OCI-LY3 (cell line): ENCODE data around the gene CLSTN2.

Experiments
- H2AFZ ChIP-seq: fragments of 200-600, 300-600 bp; shearing (Covaris generic); 2 replicates; pipeline ENCODE4 v1.6.0; 2014; ENCODE audit warnings: antibody characterized with exemption, low read depth, low read length
- H3K27ac ChIP-seq: fragments of 200-600, 300-600 bp; sonication (generic); 2 replicates; pipeline ENCODE4 v1.5.1; 2014; ENCODE audit warnings: mild to moderate bottlenecking, low read length, moderate library complexity, mixed read lengths
- H3K27me3 ChIP-seq: fragments of 200-600, 300-600 bp; sonication (generic); 2 replicates; pipeline ENCODE4 v1.6.1; 2014; ENCODE audit warnings: low read depth, low read length, mixed read lengths
- H3K36me3 ChIP-seq: fragments of 200-600, 300-600 bp; sonication (generic); replicated peaks from 2 replicates; pipeline ENCODE3; 2014; ENCODE audit warnings: low read depth, low read length, mixed read lengths
- H3K4me1 ChIP-seq: fragments of 300-600, 200-600 bp; sonication (generic); 2 replicates; pipeline ENCODE4 v1.6.1; 2014; ENCODE audit warnings: low read length, mixed read lengths
- H3K4me2 ChIP-seq: fragments of 200-600, 300-600 bp; sonication (generic); 2 replicates; pipeline ENCODE4 v1.6.1; 2014; ENCODE audit warnings: low read length, mixed read lengths
- H3K4me3 ChIP-seq: fragments of 300-600, 200-600 bp; sonication (generic); 2 replicates; pipeline ENCODE4 v1.5.1; 2014; ENCODE audit warnings: antibody characterized with exemption, mild to moderate bottlenecking, low read length, moderate library complexity
- H3K79me2 ChIP-seq: fragments of 300-600, 200-600 bp; shearing (Covaris generic); 2 replicates; pipeline ENCODE4 v1.6.1; 2014; ENCODE audit warnings: mild to moderate bottlenecking, low read length, mixed read lengths
- H3K9ac ChIP-seq: fragments of 300-600, 200-600 bp; shearing (Covaris generic); 2 replicates; pipeline ENCODE4 v1.6.0; 2014; ENCODE audit warnings: mild to moderate bottlenecking, low read length, moderate library complexity
- H3K9me3 ChIP-seq: fragments of 200-600, 300-600 bp; shearing (Covaris generic); 2 replicates; pipeline ENCODE4 v1.6.1; 2014; ENCODE audit warnings: low read length, mixed read lengths; ENCODE audit not compliant: insufficient read depth
- H4K20me1 ChIP-seq: fragments of 200-600, 300-600 bp; sonication (generic); 2 replicates; pipeline ENCODE4 v1.6.1; 2016; ENCODE audit warnings: low read length, mixed read lengths; ENCODE audit not compliant: insufficient read depth
- CTCF ChIP-seq: fragments of 200-600, 300-600 bp; sonication (generic); IDR thresholded peaks from 2 replicates; pipeline ENCODE4 v1.5.1; 2014; ENCODE audit warnings: antibody characterized with exemption, low read length, low read depth
- EZH2phosphoT487 ChIP-seq: fragments of 200-600 bp; shearing (Covaris generic); IDR thresholded peaks from 2 replicates; pipeline ENCODE4 v1.6.1; 2018; ENCODE audit warnings: antibody characterized with exemption, mixed run types, low read depth

Gene CLSTN2

GRCh38 chr3:140442621-140443020 is 507.6 kb downstream of the CLSTN2 start:
- Histone ChIP-seq H3K27me3 (no peaks in the 10 kb centered on the region), H3K79me2 (no peaks in the 10 kb centered on the region), H4K20me1 (no peaks in the 10 kb centered on the region), H3K9ac (no peak overlapping the region), H3K4me3 (no peak overlapping the region), H3K27ac (no peak overlapping the region), H3K36me3 (no peaks in the 10 kb centered on the region), H3K4me2 (no peak overlapping the region), H3K9me3 (no peaks in the 10 kb centered on the region), H3K4me1 (no peaks in the 10 kb centered on the region), H2AFZ (no peak overlapping the region)
- TF ChIP-seq CTCF (no peak), EZH2phosphoT487 (no peak)

GRCh38 chr3:140443073-140443472 is 508.1 kb downstream of the CLSTN2 start:
- H3K9ac ChIP-seq, result no peak overlapping the region
- H3K36me3 ChIP-seq, result no peaks in the 10 kb centered on the region
- no peak for TF ChIP-seq CTCF
- TF ChIP-seq EZH2phosphoT487, result no peak
- no peak overlapping the region for H3K27ac ChIP-seq
- H3K79me2 ChIP-seq, result no peaks in the 10 kb centered on the region
- H3K4me1 ChIP-seq, result no peaks in the 10 kb centered on the region
- H3K4me3 ChIP-seq, result no peak overlapping the region
- no peak overlapping the region for H2AFZ ChIP-seq
- no peaks in the 10 kb centered on the region for H3K9me3 ChIP-seq
- H3K27me3 ChIP-seq, result no peaks in the 10 kb centered on the region
- no peak overlapping the region for H3K4me2 ChIP-seq
- no peaks in the 10 kb centered on the region for H4K20me1 ChIP-seq

- H3K9me3 ChIP-seq, result no peaks in the 10 kb centered on the region
- no peaks in the 10 kb centered on the region for H4K20me1 ChIP-seq
- TF ChIP-seq EZH2phosphoT487 (no peak), CTCF (no peak)
- H3K27ac ChIP-seq, result no peak overlapping the region
- no peak overlapping the region for H3K4me3 ChIP-seq
- no peaks in the 10 kb centered on the region for H3K27me3 ChIP-seq
- H3K36me3 ChIP-seq, result no peaks in the 10 kb centered on the region
- H3K4me2 ChIP-seq, result no peak overlapping the region
- H2AFZ ChIP-seq, result no peak overlapping the region
- H3K9ac ChIP-seq, result no peak overlapping the region
- H3K4me1 ChIP-seq, result no peaks in the 10 kb centered on the region
- H3K79me2 ChIP-seq, result no peaks in the 10 kb centered on the region
These were observed 508.8 kb downstream of the CLSTN2 start for GRCh38 chr3:140443806-140444205.

- H3K4me1 ChIP-seq, result no peaks in the 10 kb centered on the region
- no peak overlapping the region for H3K4me3 ChIP-seq
- no peaks in the 10 kb centered on the region for H3K9me3 ChIP-seq
- no peaks in the 10 kb centered on the region for H3K27me3 ChIP-seq
- no peak overlapping the region for H2AFZ ChIP-seq
- H4K20me1 ChIP-seq, result no peaks in the 10 kb centered on the region
- H3K36me3 ChIP-seq, result no peaks in the 10 kb centered on the region
- no peaks in the 10 kb centered on the region for H3K79me2 ChIP-seq
- no peak overlapping the region for H3K4me2 ChIP-seq
- H3K9ac ChIP-seq, result no peak overlapping the region
- TF ChIP-seq EZH2phosphoT487 (no peak), CTCF (no peak)
- H3K27ac ChIP-seq, result no peak overlapping the region
These were observed 511.7 kb downstream of the CLSTN2 start for GRCh38 chr3:140446734-140447133.
